Activated CD4-positive, alpha-beta T cell treated with anti-CD3 and anti-CD28 coated beads, Interleukin-2, amount 50 U/mL, for 24 hours (primary cell): ENCODE data around the gene NMNAT2.
"Not testable (repeated sequence)": the region's sequence is repeated elsewhere in the genome, so short reads cannot be mapped to it uniquely, and the experiment has no call there.

Experiments
- DNase-seq, 2 donors: peaks; one replicate each; pipeline ENCODE4 v3.0.0-alpha.2; 2020; ENCODE audit warnings: low read depth in 1 of 2, low spot score in 1 of 2

NMNAT2 gene

GRCh38 chr1:183417772-183418491 is at the start of gene NMNAT2:
NMNAT2 (minus strand) TSS chr1:183418380; CDS start chr1:183418267, 113 bp downstream.
- no peak for DNase-seq

- DNase-seq, result no peak
Observed at GRCh38 chr1:183467687-183468086, 49.5 kb upstream of the NMNAT2 start.

DNA sequence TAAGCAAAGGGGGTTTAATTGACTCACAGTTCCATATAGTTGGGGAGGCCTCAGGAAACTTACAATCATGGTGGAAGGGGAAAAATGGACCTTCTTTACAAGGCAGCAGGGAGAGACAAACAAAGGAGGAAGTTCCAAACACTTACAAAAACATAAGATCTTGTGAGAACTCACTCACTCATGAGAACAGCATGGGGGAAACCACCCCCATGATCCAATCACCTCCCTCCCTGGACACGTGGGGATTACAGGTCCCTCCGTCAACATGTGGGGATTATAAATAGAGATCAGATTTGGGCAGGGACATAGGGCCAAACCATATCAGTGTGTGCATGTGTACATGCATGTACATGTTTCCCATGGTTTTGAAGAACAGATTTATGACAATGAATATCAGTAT is 48.6 kb upstream of the NMNAT2 start:
- no peak for DNase-seq

- no peak for DNase-seq
Observed at GRCh38 chr1:183463566-183463965, 45.4 kb upstream of the NMNAT2 start.

GRCh38 chr1:183461350-183461749 is 43.2 kb upstream of the NMNAT2 start:
- no peak for DNase-seq

DNA sequence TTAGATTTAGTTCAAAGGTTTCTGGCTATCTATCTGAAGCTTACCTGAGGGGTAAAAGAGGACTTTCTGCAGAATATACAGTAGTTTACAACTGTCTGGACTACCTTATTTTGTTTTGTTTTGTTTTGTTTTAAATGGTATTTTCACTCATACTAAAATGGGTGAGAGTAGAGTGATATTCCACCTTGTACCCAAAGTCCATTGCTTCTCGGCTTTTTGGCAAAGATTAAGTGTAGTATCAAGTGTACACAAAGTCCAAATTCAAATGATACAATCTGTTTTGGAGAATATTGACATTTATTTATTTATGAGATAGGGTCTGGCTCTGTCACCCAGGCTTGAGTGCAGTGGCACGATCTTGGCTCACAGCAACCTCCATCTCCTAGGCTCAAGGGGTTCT is 42.4 kb upstream of the NMNAT2 start:
- DNase-seq, result no peak

GRCh38 chr1:183457449-183457848 is 39.3 kb upstream of the NMNAT2 start:
- DNase-seq, result no peak

GRCh38 chr1:183456826-183457225 is 38.6 kb upstream of the NMNAT2 start:
- no peak for DNase-seq

- no peak for DNase-seq
Observed at GRCh38 chr1:183454377-183454776, 36.2 kb upstream of the NMNAT2 start.

DNA sequence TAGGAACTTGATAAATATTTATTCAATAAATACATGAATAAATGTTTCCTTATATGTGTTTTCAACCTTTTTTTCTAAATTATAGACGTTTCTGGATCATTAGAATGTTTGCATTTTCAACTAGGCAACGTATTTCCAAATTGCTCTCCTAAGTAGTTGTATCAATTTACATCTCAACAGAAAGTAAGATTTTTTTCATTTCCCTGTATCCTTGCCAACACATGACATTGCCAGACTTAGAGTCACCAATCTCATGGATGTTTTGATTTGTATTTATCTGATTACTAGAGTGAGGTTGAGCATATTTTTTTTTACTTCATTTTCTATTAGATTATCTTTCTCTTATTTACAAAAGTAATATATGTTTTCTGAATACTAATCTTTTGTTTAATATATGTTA is 31.9 kb upstream of the NMNAT2 start:
- DNase-seq, result no peak

DNA sequence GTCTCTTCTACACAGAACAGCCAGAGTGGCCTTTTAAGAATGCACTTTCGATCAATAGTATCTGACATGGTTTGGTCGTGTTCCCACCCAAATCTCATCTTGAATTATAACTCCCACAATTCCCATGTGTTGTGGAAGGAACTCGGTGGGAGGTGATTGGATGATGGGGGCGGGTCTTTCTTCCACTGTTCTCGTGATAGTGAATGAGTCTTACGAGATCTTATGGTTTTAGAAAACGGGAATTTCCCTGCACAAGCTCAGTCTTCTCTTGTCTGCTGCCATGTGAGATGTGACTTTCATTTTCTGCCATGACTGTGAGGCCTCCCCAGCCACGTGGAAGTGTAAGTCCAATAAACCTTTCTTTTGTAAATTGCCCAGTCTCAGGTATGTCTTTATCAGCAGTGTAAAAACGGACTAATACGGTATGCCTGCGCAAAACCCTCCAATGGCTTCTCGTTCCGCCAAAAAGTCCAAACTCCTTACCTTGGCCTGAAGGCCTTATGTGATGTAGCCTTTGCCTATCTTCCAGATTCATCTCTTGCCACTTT is 31.1 kb upstream of the NMNAT2 start:
- no peak for DNase-seq

- DNase-seq, result no peak
Observed at GRCh38 chr1:183444243-183444642, 26.1 kb upstream of the NMNAT2 start.

DNA sequence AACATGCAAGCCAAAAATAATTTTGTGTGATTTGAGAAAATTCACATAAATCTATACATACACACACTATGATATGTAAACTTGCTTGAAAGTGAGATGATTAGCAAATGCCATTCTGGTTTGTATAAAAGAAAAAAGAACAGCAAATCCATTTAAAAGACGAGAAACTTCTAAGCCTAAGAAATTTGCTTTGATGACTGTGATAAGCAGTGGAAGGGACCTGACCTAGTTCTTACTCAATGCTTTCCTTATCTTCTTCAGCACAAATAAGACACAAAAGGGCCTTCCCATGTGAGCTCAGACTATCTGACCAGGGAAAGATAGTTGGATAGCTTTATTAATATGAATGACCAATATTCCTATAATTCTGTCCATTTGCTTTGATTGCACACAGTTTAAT is 25.3 kb upstream of the NMNAT2 start:
- no peak for DNase-seq

- no peak for DNase-seq
Observed at GRCh38 chr1:183443011-183443410, 24.8 kb upstream of the NMNAT2 start.

- DNase-seq, result no peak
Observed at GRCh38 chr1:183438060-183438459, 19.9 kb upstream of the NMNAT2 start.

GRCh38 chr1:183435497-183435896 is 17.3 kb upstream of the NMNAT2 start:
- no peak for DNase-seq

GRCh38 chr1:183433703-183434102 is 15.5 kb upstream of the NMNAT2 start:
- no peak for DNase-seq

- no peak for DNase-seq
Observed at GRCh38 chr1:183432548-183432875, 14.3 kb upstream of the NMNAT2 start.

DNA sequence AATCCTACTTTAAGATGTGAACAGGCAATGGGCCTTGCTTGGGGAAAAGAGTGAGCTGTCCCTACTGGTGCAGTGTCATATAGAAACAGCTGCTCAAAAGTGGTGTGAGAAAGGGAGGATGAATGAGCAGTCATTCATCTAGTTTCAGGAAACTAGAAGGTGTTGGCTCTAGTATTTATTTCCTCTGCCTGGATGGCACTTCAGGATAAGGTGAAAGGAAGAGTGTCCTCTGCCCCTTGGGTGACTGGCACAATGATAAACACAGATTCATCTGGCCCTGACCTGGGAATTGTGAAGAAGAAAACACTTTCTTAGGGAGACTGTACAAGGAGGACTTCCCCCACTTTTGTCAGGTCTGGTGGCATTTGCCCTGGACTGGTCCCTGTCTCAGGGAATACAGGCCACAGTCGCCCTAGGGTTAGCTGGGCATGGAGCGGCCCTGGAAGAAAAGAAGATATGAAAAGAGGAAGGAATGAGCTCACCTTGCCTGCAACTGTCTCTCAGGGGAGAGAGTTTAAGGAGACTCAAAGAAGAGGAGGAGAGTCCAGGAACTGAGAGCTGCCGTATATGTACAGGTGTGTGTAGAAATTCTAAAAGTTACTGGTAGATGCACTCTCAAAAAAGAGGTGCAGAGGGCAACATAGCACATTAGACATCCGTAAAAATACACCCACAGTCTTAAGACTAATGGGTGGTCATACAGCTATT is 13.8 kb upstream of the NMNAT2 start:
- DNase-seq, result no peak

DNA sequence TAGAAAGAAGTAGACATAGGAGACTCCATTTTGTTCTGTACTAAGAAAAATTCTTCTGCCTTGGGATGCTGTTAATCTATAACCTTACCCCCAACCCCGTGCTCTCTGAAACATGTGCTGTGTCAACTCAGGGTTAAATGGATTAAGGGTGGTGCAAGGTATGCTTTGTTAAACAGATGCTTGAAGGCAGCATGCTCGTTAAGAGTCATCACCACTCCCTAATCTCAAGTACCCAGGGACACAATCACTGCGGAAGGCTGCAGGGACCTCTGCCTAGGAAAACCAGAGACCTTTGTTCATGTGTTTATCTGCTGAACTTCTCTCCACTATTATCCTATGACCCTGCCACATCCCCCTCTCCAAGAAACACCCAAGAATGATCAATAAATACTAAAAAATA is 9.4 kb upstream of the NMNAT2 start:
- not testable (repeated sequence) for DNase-seq

DNA sequence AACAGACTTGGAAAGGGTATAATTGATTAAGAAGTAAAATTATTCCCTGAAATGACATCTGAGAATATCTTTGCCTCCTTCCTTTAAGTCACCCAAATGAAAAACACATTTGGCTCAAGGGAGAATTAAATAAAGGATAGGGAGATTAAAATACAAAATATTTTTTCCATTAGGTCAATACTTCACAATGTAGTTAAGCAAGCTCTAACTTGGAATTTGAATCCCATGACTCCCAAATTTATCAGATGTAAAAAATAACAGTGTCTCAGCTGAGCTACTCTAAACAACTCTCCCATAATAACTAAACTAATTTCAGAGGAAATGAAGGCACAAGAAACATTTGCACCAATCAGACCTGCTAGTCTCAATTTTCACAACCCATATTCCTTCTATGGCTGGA is 6.5 kb upstream of the NMNAT2 start:
- no peak for DNase-seq

DNA sequence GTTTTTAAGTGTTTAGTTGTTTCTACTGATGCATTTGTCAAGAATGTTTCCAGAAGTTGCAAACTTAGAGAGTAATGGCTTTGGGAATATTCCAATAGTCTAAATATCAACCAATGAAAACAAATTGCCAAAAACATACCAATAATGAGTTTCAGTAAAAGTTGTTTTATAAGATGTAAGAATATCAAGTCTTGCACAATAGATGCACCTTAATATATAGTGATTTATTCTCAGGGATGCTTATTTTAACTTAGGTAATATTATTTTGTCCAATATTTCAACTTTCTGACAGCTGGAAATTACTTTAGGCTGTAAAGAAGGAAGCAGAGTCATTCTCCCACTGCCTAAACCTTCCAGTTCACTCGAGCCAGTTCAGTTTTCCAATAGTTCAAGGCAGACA is 5.4 kb upstream of the NMNAT2 start:
- DNase-seq, result no peak

- DNase-seq, result no peak
Observed at GRCh38 chr1:183419399-183419798, 1.2 kb upstream of the NMNAT2 start.
